Naive thymus-derived CD8-positive, alpha-beta T cell (primary cell): Measurements from ENCODE around the gene LLPH. TPM values are rescaled to one million over a fixed set of nuclear protein-coding genes. Genes with fewer than 3 reads are reported as not detected.

ENCODE experiments used
- ATAC-seq, 2 donors: fragments of 150-1000 bp; cut with Tn5 transposase in 1 of 2; sonication (Bioruptor Pico), chemical (Tn5 transposase) in 1 of 2; 1 replicate in 1 of 2; 2 replicates in 1 of 2; pipeline ENCODE4 v1.10.0; 2021; ENCODE audit warnings: mild to moderate bottlenecking in 2 of 2, moderate library complexity in 2 of 2
- POLR2A ChIA-PET: fragments of 350-600 bp; sonication (Branson Sonifier 250); formaldehyde crosslinking; loops from one replicate; lab custom pipeline; 2021; ENCODE audit warnings: antibody characterized with exemption; lab: Charles Lee
- DNase-seq, 10 donors: peaks; one replicate each; pipeline versions ENCODE4 v3.0.0 to v3.0.0-alpha.2; 2020 to 2022
- H3K27ac Mint-ChIP-seq, 10 donors: one replicate each; pipeline ENCODE4 v1.8.0; 2020 to 2022; ENCODE audit warnings: mild to moderate bottlenecking in 10 of 10, mixed read lengths in 10 of 10, moderate library complexity in 4 of 10, inconsistent platforms in 1 of 10
- H3K27me3 Mint-ChIP-seq, 5 donors: one replicate each; pipeline ENCODE4 v1.8.0; 2021 to 2022; ENCODE audit warnings: mixed read lengths in 5 of 5
- H3K36me3 Mint-ChIP-seq, 3 donors: one replicate each; pipeline ENCODE4 v1.8.0; 2020 to 2022; ENCODE audit warnings: mixed read lengths in 3 of 3, mild to moderate bottlenecking in 2 of 3, inconsistent platforms in 1 of 3
- H3K4me1 Mint-ChIP-seq, 4 donors: one replicate each; pipeline ENCODE4 v1.8.0; 2021 to 2022; ENCODE audit warnings: mixed read lengths in 4 of 4
- H3K4me3 Mint-ChIP-seq, 10 donors: one replicate each; pipeline ENCODE4 v1.8.0; 2020 to 2022; ENCODE audit warnings: mild to moderate bottlenecking in 10 of 10, mixed read lengths in 10 of 10, moderate library complexity in 6 of 10, inconsistent platforms in 1 of 10
- H3K9me3 Mint-ChIP-seq, 9 donors: one replicate each; pipeline ENCODE4 v1.8.0; 2020 to 2022; ENCODE audit warnings: mixed read lengths in 9 of 9, mild to moderate bottlenecking in 3 of 9, inconsistent platforms in 1 of 9, moderate library complexity in 1 of 9
- polyA plus RNA-seq, 3 donors: library from polyadenylated mRNA; unstranded; fragments of 300-500 nt; fragmentation: Illumina TruSeq; gene quantifications; one replicate each; pipeline ENCODE4 v1.2.3, GENCODE V29; 2021
- total RNA-seq, 8 experiments: library from RNA in 2 of 8; stranded (reverse) in 2 of 8; gene quantifications; one replicate each; pipeline ENCODE4 v1.2.3 and lab custom pipeline; 2021 to 2026

LLPH gene
- total and polyA plus RNA-seq, 5 experiments from 2014 or later = 26.2 to 38.8 (median 31.2) TPM

DNA sequence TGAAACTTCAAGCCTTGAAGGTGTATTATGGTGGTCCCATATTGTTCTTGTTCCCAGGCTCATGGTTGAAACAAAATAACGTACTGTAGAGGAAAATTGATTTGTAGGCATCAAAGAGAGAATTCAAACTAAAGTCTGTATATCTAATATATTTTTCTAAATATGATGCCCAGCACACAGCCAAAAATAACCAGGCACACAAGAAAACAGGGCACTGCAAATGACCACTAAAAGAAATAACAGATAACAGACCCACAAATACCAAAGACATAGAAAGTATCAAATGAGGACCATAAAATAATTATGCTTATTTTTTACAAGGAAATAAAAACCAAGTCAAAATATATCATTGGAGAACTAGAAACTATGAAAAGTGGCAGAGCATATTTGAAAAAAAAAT is 46.8 kb downstream of the LLPH start:
- POLR2A ChIA-PET = no interaction called here
- H3K27me3 Mint-ChIP-seq = peaks cover 8 to 29% (median 16%) of the 10 kb centered on the region in 5 donors

DNA sequence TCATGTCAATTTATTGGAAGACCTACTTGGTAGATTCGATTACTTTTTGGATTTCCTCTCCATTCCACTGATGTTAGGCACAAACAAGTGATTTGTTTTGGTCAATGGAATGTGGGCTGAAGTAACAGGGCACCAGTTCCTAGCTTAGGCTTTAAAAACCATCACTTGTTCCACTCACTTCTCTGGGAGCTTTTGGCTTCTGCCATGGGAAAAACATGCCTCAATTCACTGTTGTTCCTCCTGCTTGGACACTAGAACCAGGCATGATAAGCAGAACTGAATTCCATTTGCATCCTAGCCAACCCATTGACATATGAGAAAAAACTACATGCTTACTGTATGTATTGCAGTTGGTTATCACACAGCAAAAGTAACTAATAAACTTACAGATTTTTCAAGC is 47.8 kb downstream of the LLPH start:
- H3K27ac Mint-ChIP-seq = no peak overlapping the region
- DNase-seq = no peak
- no peak overlapping the region for H3K4me3 Mint-ChIP-seq
- peaks cover 8 to 37% (median 18%) of the 10 kb centered on the region in 5 donors for H3K27me3 Mint-ChIP-seq
- no peak for ATAC-seq
- no peaks in the 10 kb centered on the region for H3K4me1 Mint-ChIP-seq
- peaks cover 0 to 2% (median 0%) of the 10 kb centered on the region in 3 donors for H3K36me3 Mint-ChIP-seq
- H3K9me3 Mint-ChIP-seq = peaks cover 0 to 16% (median 3%) of the 10 kb centered on the region in 9 donors
- POLR2A ChIA-PET = no interaction called here

More for the DNA sequence above, 46.8 kb downstream of the LLPH start:
- H3K4me1 Mint-ChIP-seq = no peaks in the 10 kb centered on the region
- H3K36me3 Mint-ChIP-seq = peaks cover 0 to 2% (median 0%) of the 10 kb centered on the region in 3 donors
- H3K27ac Mint-ChIP-seq = no peak overlapping the region
- no peak for DNase-seq
- ATAC-seq = no peak
- H3K4me3 Mint-ChIP-seq = no peak overlapping the region
- peaks cover 0 to 16% (median 3%) of the 10 kb centered on the region in 9 donors for H3K9me3 Mint-ChIP-seq

DNA sequence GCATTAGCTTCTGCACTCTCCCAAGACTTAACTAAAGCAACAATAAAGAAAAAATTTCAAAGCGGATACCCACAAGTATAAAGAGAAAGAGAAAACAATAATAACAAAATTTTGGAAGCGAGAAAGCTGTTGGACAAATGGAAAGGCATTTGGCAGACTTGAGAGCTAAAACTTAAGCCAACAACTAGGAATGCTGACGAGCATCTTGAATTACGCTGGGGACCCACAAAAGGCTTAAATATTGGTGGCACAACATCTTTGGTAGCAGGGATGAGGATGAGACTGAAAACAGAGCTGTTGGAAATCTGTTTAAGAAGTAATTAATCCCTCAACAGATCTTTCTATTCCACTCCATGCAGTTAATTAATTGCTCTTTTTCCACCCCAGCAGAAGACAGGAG is 49.8 kb downstream of the LLPH start:
- H3K9me3 Mint-ChIP-seq = peaks cover 0 to 16% (median 3%) of the 10 kb centered on the region in 9 donors
- peaks cover 6 to 37% (median 16%) of the 10 kb centered on the region in 5 donors for H3K27me3 Mint-ChIP-seq
- POLR2A ChIA-PET = no interaction called here
- peaks cover 0 to 2% (median 0%) of the 10 kb centered on the region in 3 donors for H3K36me3 Mint-ChIP-seq
- ATAC-seq (no peak), DNase-seq (no peak)
- H3K4me1 Mint-ChIP-seq = no peaks in the 10 kb centered on the region
- no peak overlapping the region for H3K4me3 Mint-ChIP-seq
- no peak overlapping the region for H3K27ac Mint-ChIP-seq

DNA sequence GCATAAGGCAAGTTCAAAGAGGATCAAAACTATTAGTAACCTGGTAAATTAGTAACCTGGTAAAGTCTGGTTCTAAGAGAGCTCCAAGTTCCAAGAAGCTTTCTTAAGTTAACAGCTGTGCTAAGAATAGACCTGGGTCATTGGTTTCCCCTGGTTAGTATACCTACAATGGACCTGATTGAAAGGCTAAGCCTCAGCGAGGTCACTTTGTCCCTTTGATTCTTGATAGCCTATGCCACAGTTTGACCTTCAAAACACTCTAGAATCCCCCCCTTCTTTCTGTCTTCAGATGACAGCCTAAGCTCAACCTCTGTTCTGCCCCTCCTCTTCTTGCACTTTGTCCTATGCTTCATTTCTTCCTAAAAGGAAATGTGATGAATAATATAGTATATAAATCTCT is 53.0 kb downstream of the LLPH start:
- POLR2A ChIA-PET = no interaction called here
- no peak for DNase-seq
- ATAC-seq = no peak
- no peaks in the 10 kb centered on the region for H3K9me3 Mint-ChIP-seq
- no peak overlapping the region for H3K27ac Mint-ChIP-seq
- H3K4me1 Mint-ChIP-seq = no peaks in the 10 kb centered on the region
- H3K27me3 Mint-ChIP-seq = peaks cover 11 to 37% (median 14%) of the 10 kb centered on the region in 5 donors
- peaks cover 0 to 2% (median 0%) of the 10 kb centered on the region in 3 donors for H3K36me3 Mint-ChIP-seq
- H3K4me3 Mint-ChIP-seq = no peak overlapping the region

DNA sequence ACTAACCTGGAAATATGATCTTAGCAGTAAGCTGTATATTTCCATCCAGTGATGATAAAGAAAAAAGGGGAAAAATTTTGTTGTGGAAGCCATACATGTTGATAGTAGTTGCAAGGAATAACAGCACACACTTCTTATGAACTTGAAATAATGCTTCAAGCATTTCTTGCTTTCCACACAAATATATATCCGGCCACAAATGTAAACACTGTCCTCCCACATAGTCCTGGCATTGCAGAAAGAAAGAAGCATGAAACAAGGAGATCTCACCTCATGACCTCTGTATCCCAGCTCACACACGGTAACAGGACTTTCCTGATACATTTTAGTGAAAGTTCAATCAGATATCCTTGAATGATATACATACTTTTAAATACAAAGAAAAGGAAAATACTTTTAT is 56.0 kb downstream of the LLPH start:
- POLR2A ChIA-PET = no interaction called here

DNA sequence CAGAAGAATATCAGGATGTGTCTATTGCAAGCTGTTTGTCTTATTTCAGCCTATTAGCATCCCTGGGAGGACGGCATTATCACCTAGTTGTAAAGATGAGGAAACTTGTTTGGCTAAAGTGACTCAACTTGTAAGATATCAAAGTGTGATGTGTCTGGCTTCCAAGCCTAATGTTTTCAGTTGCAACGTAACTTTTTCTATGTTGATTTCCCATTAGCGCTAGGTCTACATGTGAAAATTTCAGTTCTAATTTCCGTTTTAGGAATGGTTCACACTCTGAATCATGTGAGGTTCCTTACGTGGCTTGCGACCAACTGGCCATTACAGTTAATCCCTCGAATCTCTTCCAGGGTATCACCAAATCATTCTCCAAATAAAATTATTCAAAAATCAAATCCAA is 58.0 kb downstream of the LLPH start:
- ATAC-seq = no peak
- Mint-ChIP-seq H3K27ac (no peak overlapping the region), H3K9me3 (no peaks in the 10 kb centered on the region), H3K4me3 (no peak overlapping the region), H3K36me3 (peaks cover 0 to 2% (median 0%) of the 10 kb centered on the region in 3 donors), H3K27me3 (peaks cover 0 to 9% (median 5%) of the 10 kb centered on the region in 5 donors), H3K4me1 (peaks cover 0 to 11% (median 0%) of the 10 kb centered on the region in 4 donors)
- DNase-seq = no peak
- POLR2A ChIA-PET = no interaction called here

More for the DNA sequence above, 56.0 kb downstream of the LLPH start:
- Mint-ChIP-seq H3K4me3 (no peak overlapping the region), H3K27me3 (peaks cover 6 to 22% (median 12%) of the 10 kb centered on the region in 5 donors), H3K4me1 (peaks cover 0 to 11% (median 0%) of the 10 kb centered on the region in 4 donors), H3K27ac (no peak overlapping the region), H3K36me3 (peaks cover 0 to 2% (median 0%) of the 10 kb centered on the region in 3 donors), H3K9me3 (no peaks in the 10 kb centered on the region)
- DNase-seq = no peak
- ATAC-seq = no peak

DNA sequence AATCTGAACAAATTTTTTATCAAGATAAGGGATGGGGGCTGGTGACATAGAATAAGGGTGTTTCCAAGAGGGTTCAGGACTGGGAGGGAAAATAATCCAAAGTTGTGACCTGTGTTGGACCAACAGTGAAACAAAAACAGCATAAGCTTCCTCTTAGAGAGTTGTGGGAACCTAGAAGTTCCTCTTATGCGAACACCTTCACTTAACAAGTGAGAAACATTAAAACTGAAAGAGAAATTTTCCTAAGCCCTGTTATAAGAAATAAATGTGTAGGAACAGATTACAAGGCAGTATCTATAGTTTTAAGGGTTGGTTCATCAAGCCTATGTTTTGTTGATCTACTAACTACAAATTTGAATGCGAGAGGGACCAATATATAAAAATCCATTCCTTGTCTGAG is 58.4 kb downstream of the LLPH start:
- Mint-ChIP-seq H3K36me3 (peaks cover 0 to 2% (median 0%) of the 10 kb centered on the region in 3 donors), H3K9me3 (no peaks in the 10 kb centered on the region), H3K4me3 (no peak overlapping the region), H3K4me1 (peaks cover 0 to 14% (median 3%) of the 10 kb centered on the region in 4 donors), H3K27ac (no peak overlapping the region), H3K27me3 (peaks cover 0 to 7% (median under 1%) of the 10 kb centered on the region in 5 donors)
- DNase-seq (no peak), ATAC-seq (no peak)
- POLR2A ChIA-PET = no interaction called here

DNA sequence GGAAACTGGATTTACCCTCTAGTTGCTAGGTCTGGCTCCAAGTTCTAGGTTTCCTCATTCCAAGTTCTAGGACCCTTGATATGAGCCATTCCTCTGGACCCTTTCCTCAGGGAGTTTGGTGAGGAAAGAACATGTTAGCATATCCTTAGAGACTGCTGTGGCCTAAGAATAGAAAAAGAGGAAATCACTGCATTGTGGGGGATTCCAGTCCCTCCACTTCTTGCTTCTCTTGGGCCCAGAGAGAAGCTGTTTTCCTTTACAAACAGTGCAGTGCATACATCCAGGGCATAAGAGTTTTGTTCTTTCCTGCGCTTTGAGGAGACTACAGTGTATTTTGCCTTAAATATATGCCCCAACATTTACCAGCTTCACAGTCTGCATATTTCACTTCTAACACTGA is 59.0 kb downstream of the LLPH start:
- H3K36me3 Mint-ChIP-seq = peaks cover 0 to 2% (median 0%) of the 10 kb centered on the region in 3 donors
- DNase-seq (no peak), ATAC-seq (no peak)
- H3K4me3 Mint-ChIP-seq = no peak overlapping the region
- H3K27ac Mint-ChIP-seq = no peak overlapping the region
- H3K27me3 Mint-ChIP-seq = peaks cover 0 to 7% (median 0%) of the 10 kb centered on the region in 5 donors
- H3K4me1 Mint-ChIP-seq = peaks cover 3 to 19% (median 9%) of the 10 kb centered on the region in 4 donors
- POLR2A ChIA-PET = no interaction called here
- no peaks in the 10 kb centered on the region for H3K9me3 Mint-ChIP-seq

DNA sequence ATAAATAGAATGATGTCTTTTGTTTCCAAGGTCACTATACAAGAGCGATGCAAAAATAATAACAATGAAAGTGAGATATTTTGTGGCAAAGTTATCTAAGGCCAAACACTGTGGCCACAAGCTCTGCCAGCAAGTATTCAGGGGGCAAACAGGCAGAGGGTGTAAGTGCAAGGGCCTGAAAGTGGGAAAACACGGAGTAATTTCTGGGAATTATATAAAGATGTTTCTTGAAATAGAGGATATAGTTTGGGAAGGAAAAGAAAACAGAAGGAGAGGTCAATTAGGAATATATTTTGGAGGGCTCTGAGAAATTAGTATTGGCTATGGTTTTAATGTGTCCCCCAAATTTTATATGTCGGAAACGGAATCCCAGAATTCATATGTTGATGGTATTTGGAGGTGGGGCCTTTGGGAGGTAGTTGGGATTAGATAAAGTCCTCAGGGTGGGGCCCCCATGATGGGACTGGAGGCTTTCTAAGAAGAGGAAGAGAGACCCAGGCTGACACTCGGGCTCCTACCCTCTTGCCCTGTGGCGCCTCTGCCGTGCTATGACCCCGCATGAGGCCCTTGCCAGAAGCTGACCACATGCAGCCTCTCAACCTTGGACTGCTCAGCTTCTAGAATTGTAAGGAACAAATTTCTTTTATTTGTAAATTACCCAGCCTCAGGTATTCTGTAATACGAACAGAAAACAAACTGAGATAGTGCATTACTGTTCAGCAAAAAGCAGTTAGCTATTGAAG is 60.0 kb downstream of the LLPH start:
- Mint-ChIP-seq H3K27ac (no peak overlapping the region), H3K36me3 (peaks cover 0 to 2% (median 0%) of the 10 kb centered on the region in 3 donors), H3K4me3 (no peak overlapping the region), H3K9me3 (no peaks in the 10 kb centered on the region), H3K4me1 (peaks cover 13 to 29% (median 19%) of the 10 kb centered on the region in 4 donors), H3K27me3 (peaks cover 0 to 7% (median 0%) of the 10 kb centered on the region in 5 donors)
- ATAC-seq = no peak
- POLR2A ChIA-PET = no interaction called here
- DNase-seq = no peak

DNA sequence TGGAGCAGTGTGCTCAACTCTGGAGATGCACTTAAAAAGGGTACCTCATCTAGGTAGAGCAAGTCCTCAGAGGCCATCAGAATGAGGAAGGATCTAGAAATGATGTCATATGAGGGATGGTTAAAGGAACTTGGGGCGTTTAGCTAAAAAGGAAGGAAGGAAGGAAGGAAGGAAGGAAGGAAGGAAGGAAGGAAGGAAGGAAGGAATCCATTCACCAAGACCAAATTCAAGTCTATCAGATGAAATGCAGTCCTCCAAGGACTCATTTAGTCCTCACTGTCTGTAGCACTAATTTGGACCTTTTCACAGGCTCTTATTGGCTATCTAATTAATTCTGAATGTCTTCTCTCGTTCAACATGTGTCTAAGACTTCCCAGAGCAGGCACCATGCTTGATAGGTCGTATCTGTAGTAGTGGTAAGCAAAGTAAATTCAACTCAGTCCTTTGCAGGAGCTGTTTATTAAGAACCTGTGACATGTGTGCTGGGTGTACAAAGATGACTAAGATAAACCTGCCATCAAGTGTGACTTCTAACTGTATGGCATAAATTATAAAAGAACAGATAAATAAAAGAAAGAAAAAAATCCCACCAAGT is 63.5 kb downstream of the LLPH start:
- no peaks in the 10 kb centered on the region for H3K36me3 Mint-ChIP-seq
- peak overlapping the region in 5 of 10 donors; percentile 0 to 67 (median 41) for H3K4me3 Mint-ChIP-seq
- peaks cover 0 to 2% (median 0%) of the 10 kb centered on the region in 5 donors for H3K27me3 Mint-ChIP-seq
- peak overlapping the region in 3 of 10 donors; percentile 2 to 47 (median 42) for H3K27ac Mint-ChIP-seq
- no peaks in the 10 kb centered on the region for H3K9me3 Mint-ChIP-seq
- ATAC-seq (no peak), DNase-seq (no peak)
- POLR2A ChIA-PET = no interaction called here
- H3K4me1 Mint-ChIP-seq = peaks cover 15 to 25% (median 22%) of the 10 kb centered on the region in 4 donors

Other genes starting within 250 kb of the LLPH start
- 10 to 100 TPM; 88.2 to 94.4 TPM for gene TMBIM4, start 39.2 kb upstream of the LLPH start, total RNA-seq
- 100 to 1,000 TPM; 241 to 335 (median 328) TPM for gene TMBIM4, start 39.2 kb upstream of the LLPH start, polyA plus RNA-seq
- under 1 TPM; 0.14 to 0.26 TPM for gene IRAK3, start 58.5 kb upstream of the LLPH start, total RNA-seq
- gene IRAK3, start 58.5 kb upstream of the LLPH start, polyA plus RNA-seq = under 1 TPM in 2 of 3 donors, not detected in 1; 0.03 to 0.06 TPM
- gene HELB, start 171.7 kb upstream of the LLPH start, total RNA-seq = 10 to 100 TPM; 30.4 to 32.0 TPM
- 10 to 100 TPM; 22.0 to 28.7 (median 27.6) TPM for gene HELB, start 171.7 kb upstream of the LLPH start, polyA plus RNA-seq